Gastrocnemius medialis (tissue), 4 donors: ENCODE data around the gene NKX6-2.

ENCODE experiments used
- POLR2A ChIP-seq, 2 donors: fragments of 450-650 bp; IDR thresholded peaks; one replicate each; pipeline ENCODE4 v1.6.1; 2017; ENCODE audit warnings: antibody characterized with exemption in 2 of 2, mild to moderate bottlenecking in 2 of 2, moderate library complexity in 2 of 2
- TF ChIP-seq, protein P1 (sequence below), 5 experiments: fragments of 450-650 bp in 3 of 5; fragments of 200-600 bp in 2 of 5; sonication (generic) in 2 of 5; IDR thresholded peaks in 4 of 5; conservative IDR thresholded peaks in 1 of 5; 1 replicate in 4 of 5; 2 replicates in 1 of 5; pipeline ENCODE4 v1.5.1; 2016 to 2019; ENCODE audit warnings: antibody characterized with exemption in 5 of 5, mild to moderate bottlenecking in 3 of 5, moderate library complexity in 3 of 5

DNA sequence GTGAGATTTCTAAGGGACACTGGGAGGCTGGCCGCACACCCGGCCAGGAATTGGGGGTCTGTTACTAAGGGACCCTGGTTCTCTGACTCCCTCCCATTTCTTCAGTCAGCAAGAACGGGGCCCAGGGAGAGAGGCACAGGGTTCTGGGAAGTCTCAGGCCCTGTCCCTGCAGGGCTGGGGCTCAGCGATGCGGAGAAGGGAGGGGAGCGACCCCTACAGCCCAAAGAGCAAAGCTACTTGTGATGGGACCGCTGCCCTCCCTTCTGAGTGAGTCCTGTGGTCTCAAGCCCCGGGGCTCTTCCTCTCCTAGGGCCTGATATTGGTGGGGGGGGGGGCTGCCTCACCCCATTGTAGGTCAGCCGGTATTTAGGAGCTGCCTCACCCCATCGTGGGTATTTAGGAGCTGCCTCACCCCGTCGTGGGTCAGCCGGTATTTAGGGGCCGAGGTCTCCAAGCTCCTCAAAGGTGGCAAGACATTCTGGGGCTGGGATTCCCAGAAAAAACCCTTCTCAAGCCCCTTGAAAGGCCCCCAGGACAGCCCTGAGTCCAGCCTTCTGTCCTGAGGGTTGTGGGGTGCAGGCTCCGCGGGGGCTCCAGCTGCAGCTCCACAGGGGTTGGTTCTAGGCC is 16.9 kb upstream of the NKX6-2 start:
- TF ChIP-seq, protein P1, sequence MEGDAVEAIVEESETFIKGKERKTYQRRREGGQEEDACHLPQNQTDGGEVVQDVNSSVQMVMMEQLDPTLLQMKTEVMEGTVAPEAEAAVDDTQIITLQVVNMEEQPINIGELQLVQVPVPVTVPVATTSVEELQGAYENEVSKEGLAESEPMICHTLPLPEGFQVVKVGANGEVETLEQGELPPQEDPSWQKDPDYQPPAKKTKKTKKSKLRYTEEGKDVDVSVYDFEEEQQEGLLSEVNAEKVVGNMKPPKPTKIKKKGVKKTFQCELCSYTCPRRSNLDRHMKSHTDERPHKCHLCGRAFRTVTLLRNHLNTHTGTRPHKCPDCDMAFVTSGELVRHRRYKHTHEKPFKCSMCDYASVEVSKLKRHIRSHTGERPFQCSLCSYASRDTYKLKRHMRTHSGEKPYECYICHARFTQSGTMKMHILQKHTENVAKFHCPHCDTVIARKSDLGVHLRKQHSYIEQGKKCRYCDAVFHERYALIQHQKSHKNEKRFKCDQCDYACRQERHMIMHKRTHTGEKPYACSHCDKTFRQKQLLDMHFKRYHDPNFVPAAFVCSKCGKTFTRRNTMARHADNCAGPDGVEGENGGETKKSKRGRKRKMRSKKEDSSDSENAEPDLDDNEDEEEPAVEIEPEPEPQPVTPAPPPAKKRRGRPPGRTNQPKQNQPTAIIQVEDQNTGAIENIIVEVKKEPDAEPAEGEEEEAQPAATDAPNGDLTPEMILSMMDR (IDR thresholded peaks at IDR 0.05 in 4 of 5, conservative IDR thresholded peaks at IDR 0.05 in 1 of 5): no peak
- no peak for TF ChIP-seq POLR2A (IDR thresholded peaks at IDR 0.05)
